ENCODE results near the gene KIF6. TPM values are rescaled to one million over a fixed set of nuclear protein-coding genes. Genes with fewer than 3 reads are reported as not detected.

Gene KIF6
- total and polyA plus RNA-seq, 2 of the 8 experiments (the other 6 are each of a cell fraction or from before 2014, with no cell fraction given), result 0.53 to 0.65 TPM

DNA sequence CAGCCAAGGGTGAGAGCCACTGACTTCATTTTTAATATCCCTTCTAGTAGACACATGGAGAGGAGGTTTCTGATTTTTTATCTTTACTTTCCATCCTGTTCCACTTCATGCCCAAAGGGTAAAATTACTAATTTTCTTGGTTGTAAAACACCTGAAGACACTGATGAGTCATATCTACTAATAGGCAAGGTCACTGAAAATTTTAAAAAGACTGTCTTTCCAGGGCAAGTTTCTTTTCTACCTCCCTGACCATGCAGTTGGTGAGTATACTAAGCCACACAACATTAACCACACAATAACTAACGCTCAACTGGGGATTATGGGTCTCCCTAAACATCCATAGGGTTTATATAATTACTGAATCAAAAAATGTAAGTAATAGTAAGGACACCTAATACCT, 109.6 kb downstream of the KIF6 start:
- ChIA-PET CTCF (ENCODE audit: partially characterized antibody) (interaction anchor here (1.0 kb wide), 1 partner anchor 21 kb away, joined by 3 read pairs; no protein-coding TSS in a partner anchor), POLR2A (ENCODE audit: partially characterized antibody) (no interaction called here)
- H3K23ac ChIP-seq (ENCODE audit: insufficient read length), result no peak overlapping the region
- H3K56ac ChIP-seq (replicated peaks; ENCODE audit: insufficient read length, low read depth, low read length), result no peak overlapping the region
- H3K4me1 ChIP-seq (replicated peaks in 1 of 4; ENCODE audit: control insufficient read depth in 3 of 4, insufficient read depth in 4 of 4, low read length in 3 of 4), result no peaks in the 10 kb centered on the region
- no peak overlapping the region for H3K4me3 ChIP-seq (ENCODE audit: extremely low read depth in 1 of 4, insufficient read depth in 2 of 4, low read depth in 3 of 4, low read length in 4 of 4)
- H3K27ac ChIP-seq (ENCODE audit: low read depth, low read length), result no peak overlapping the region
- no peak overlapping the region for H4K91ac ChIP-seq (replicated peaks; ENCODE audit: insufficient read length, low read length)
- no peaks in the 10 kb centered on the region for H3K36me3 ChIP-seq (ENCODE audit: control insufficient read depth in 2 of 4, insufficient read depth in 4 of 4, low read length in 3 of 4)
- no peak overlapping the region for H2BK5ac ChIP-seq (ENCODE audit: low read depth, low read length)
- FAIRE-seq (no peak), DNase-seq (ENCODE audit: low read depth in 1 of 2, low spot score in 2 of 2) (no peak)
- H4K20me1 ChIP-seq (replicated peaks in 1 of 2; ENCODE audit: control insufficient read depth in 1 of 2, insufficient read depth in 2 of 2, low read length in 2 of 2), result no peaks in the 10 kb centered on the region
- H2BK12ac ChIP-seq (ENCODE audit: low read depth, low read length), result no peak overlapping the region
- H3K27me3 ChIP-seq (replicated peaks in 1 of 4; ENCODE audit: control insufficient read depth in 3 of 4, extremely low read depth in 1 of 4, insufficient read depth in 3 of 4, low read length in 3 of 4), result no peaks in the 10 kb centered on the region
- H3K14ac ChIP-seq (ENCODE audit: insufficient read length), result no peak overlapping the region
- H3K79me1 ChIP-seq (ENCODE audit: low read depth, low read length), result no peaks in the 10 kb centered on the region
- no peak overlapping the region for H3K9ac ChIP-seq (replicated peaks in 1 of 4; ENCODE audit: extremely low read depth in 1 of 4, low read depth in 3 of 4, low read length in 3 of 4)
- H3K4ac ChIP-seq (replicated peaks; ENCODE audit: insufficient read length, low read depth, low read length), result no peak overlapping the region
- no peak overlapping the region for H2BK20ac ChIP-seq (ENCODE audit: low read length)
- WGBS, 2 experiments (ENCODE audit: extremely low coverage in 1 of 2, insufficient coverage in 1 of 2, insufficient read length in 1 of 2, insufficient replicate concordance in 2 of 2, low coverage in 1 of 2, low lambda C conversion rate in 2 of 2, missing lambda C conversion rate in 1 of 2), result 86% methylated on average over 1 of the region's 1 CpG; no CpG with 5 or more reads in 1 of the 2 experiments
- H2AFZ ChIP-seq (ENCODE audit: low read length), result no peak overlapping the region
- H3K23me2 ChIP-seq (ENCODE audit: low read depth, low read length), result no peaks in the 10 kb centered on the region
- H3K79me2 ChIP-seq (ENCODE audit: control insufficient read depth in 1 of 2, insufficient read depth in 2 of 2, low read length in 2 of 2), result no peaks in the 10 kb centered on the region
- H2BK15ac ChIP-seq (ENCODE audit: low read length), result no peak overlapping the region
- H2AK5ac ChIP-seq (ENCODE audit: low read depth, low read length), result no peak overlapping the region
- H3K4me2 ChIP-seq (ENCODE audit: insufficient read depth in 1 of 2, low read depth in 2 of 2, low read length in 2 of 2), result no peak overlapping the region
- no peak overlapping the region for H2BK120ac ChIP-seq (replicated peaks; ENCODE audit: low read depth, low read length)
- no peak overlapping the region for H4K8ac ChIP-seq (ENCODE audit: extremely low read depth, insufficient read depth, low read length)
- H3K18ac ChIP-seq (ENCODE audit: extremely low read depth, low read length), result no peak overlapping the region
- H4K5ac ChIP-seq (ENCODE audit: insufficient read length, low read depth, low read length), result no peak overlapping the region
- no peaks in the 10 kb centered on the region for H3K9me3 ChIP-seq (ENCODE audit: insufficient read depth in 2 of 2, low read depth in 1 of 2, low read length in 1 of 2)
- no peak for TF ChIP-seq TCF12 (IDR thresholded peaks at IDR 0.05; ENCODE audit: low read depth, low read length)
- no peak for TF ChIP-seq GABPA (IDR thresholded peaks at IDR 0.05; ENCODE audit: borderline replicate concordance, insufficient read depth, low read length)
- TF ChIP-seq, protein P1, sequence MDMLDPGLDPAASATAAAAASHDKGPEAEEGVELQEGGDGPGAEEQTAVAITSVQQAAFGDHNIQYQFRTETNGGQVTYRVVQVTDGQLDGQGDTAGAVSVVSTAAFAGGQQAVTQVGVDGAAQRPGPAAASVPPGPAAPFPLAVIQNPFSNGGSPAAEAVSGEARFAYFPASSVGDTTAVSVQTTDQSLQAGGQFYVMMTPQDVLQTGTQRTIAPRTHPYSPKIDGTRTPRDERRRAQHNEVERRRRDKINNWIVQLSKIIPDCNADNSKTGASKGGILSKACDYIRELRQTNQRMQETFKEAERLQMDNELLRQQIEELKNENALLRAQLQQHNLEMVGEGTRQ (IDR thresholded peaks at IDR 0.05; ENCODE audit: low read length), result no peak
- TF ChIP-seq, protein P2, sequence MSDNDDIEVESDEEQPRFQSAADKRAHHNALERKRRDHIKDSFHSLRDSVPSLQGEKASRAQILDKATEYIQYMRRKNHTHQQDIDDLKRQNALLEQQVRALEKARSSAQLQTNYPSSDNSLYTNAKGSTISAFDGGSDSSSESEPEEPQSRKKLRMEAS (IDR thresholded peaks at IDR 0.05), result no peak
- TF ChIP-seq, protein P3, sequence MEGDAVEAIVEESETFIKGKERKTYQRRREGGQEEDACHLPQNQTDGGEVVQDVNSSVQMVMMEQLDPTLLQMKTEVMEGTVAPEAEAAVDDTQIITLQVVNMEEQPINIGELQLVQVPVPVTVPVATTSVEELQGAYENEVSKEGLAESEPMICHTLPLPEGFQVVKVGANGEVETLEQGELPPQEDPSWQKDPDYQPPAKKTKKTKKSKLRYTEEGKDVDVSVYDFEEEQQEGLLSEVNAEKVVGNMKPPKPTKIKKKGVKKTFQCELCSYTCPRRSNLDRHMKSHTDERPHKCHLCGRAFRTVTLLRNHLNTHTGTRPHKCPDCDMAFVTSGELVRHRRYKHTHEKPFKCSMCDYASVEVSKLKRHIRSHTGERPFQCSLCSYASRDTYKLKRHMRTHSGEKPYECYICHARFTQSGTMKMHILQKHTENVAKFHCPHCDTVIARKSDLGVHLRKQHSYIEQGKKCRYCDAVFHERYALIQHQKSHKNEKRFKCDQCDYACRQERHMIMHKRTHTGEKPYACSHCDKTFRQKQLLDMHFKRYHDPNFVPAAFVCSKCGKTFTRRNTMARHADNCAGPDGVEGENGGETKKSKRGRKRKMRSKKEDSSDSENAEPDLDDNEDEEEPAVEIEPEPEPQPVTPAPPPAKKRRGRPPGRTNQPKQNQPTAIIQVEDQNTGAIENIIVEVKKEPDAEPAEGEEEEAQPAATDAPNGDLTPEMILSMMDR (IDR thresholded peaks at IDR 0.05; ENCODE audit: control extremely low read depth in 1 of 3, insufficient read depth in 1 of 3, low read depth in 1 of 3, low read length in 3 of 3), result no peak
- no peak for TF ChIP-seq KDM4A (IDR thresholded peaks at IDR 0.05; ENCODE audit: low read depth, low read length, severe bottlenecking)
- TF ChIP-seq RXRA (IDR thresholded peaks at IDR 0.05; ENCODE audit: insufficient read depth, low read depth, low read length), result no peak
- no peak for TF ChIP-seq E2F6 (IDR thresholded peaks at IDR 0.05)
- no peak for TF ChIP-seq NANOG (IDR thresholded peaks at IDR 0.05; ENCODE audit: insufficient read depth, low read depth, low read length, poor library complexity, severe bottlenecking)

Measured in H1 (cell line).